ENCODE data around the gene PGF.

DNA sequence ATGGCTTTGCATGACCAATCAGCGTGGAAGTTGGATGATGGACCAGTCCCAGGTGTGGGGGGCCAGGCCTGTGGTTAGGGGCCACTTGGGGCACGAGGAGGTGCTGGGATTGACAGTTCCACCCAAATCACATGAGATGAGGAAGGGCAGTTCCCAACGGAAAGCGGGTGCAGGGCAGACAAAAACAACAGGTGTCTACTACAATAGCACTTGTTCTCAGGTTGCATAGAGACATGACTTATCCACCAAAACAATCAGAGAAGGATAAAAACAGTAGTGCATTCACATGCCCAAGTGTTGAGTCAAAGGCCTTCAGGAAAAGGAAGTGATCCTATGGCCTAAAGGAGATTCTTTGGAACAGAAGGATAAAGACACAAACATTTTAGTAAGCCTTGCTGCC, 32.7 kb upstream of the PGF start:
- TF ChIP-seq, protein P1, sequence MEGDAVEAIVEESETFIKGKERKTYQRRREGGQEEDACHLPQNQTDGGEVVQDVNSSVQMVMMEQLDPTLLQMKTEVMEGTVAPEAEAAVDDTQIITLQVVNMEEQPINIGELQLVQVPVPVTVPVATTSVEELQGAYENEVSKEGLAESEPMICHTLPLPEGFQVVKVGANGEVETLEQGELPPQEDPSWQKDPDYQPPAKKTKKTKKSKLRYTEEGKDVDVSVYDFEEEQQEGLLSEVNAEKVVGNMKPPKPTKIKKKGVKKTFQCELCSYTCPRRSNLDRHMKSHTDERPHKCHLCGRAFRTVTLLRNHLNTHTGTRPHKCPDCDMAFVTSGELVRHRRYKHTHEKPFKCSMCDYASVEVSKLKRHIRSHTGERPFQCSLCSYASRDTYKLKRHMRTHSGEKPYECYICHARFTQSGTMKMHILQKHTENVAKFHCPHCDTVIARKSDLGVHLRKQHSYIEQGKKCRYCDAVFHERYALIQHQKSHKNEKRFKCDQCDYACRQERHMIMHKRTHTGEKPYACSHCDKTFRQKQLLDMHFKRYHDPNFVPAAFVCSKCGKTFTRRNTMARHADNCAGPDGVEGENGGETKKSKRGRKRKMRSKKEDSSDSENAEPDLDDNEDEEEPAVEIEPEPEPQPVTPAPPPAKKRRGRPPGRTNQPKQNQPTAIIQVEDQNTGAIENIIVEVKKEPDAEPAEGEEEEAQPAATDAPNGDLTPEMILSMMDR (IDR thresholded peaks at IDR 0.05; ENCODE audit: poor library complexity): no peak
- TF ChIP-seq EZH2 (IDR thresholded peaks at IDR 0.05; ENCODE audit: borderline replicate concordance): no peak
- TF ChIP-seq EZH2phosphoT487 (IDR thresholded peaks at IDR 0.05; ENCODE audit: low read depth, severe bottlenecking, unreplicated experiment): no peak

All from hepatocyte (in vitro differentiated cells).